ENCODE measurements around the gene OR2AG2. TPM values are rescaled to one million over a fixed set of nuclear protein-coding genes. Genes with fewer than 3 reads are reported as not detected.

The OR2AG2 gene
- total and polyA plus RNA-seq, 5 donors: not detected

DNA sequence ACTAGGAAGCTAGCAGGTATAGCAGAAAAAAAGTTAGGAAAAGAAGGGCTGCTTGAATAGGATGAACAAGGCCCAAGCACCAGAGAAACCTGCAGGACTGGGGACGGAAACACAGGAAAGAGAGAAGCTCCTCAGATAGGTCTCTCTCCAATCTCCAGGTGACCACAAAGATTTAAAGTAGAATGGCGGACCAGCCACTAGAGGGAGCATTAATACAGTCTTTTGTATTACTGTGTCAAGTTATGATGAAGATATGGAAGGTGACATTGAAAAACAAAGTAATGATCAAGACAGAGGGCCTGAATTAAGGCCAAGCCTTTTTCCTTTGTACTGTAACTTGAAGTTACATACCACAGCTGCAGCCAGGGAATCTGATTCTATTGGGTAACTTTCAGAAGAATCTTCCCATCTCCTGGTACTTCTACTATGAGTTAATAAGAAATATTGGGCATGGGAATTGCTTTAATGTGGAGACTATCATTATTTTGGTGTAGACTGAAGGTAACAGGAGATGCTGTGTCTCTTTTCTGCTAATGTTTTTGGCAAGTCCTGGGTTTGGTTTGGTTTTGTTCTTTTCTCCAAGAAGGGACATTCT lies 33.8 kb downstream of the OR2AG2 start:
- H3K9me3 ChIP-seq (ENCODE audit: control insufficient read depth, low read length): no peaks in the 10 kb centered on the region
- intact Hi-C loops (cut with DNase I): no loop called here
- H3K4me3 ChIP-seq (ENCODE audit: low read length): no peak overlapping the region
- peak in 1 of 2 donors; percentile 67 for ATAC-seq
- H3K4me1 ChIP-seq (ENCODE audit: control insufficient read depth, insufficient read depth, low read length): no peaks in the 10 kb centered on the region
- peak in 1 of 3 donors; percentile 43 for DNase-seq
- H3K27ac ChIP-seq (ENCODE audit: low read length): no peak overlapping the region
- H3K27me3 ChIP-seq (ENCODE audit: control insufficient read depth, insufficient read depth): no peaks in the 10 kb centered on the region
- 12% methylated on average over 2 of the region's 2 CpGs for WGBS

DNA sequence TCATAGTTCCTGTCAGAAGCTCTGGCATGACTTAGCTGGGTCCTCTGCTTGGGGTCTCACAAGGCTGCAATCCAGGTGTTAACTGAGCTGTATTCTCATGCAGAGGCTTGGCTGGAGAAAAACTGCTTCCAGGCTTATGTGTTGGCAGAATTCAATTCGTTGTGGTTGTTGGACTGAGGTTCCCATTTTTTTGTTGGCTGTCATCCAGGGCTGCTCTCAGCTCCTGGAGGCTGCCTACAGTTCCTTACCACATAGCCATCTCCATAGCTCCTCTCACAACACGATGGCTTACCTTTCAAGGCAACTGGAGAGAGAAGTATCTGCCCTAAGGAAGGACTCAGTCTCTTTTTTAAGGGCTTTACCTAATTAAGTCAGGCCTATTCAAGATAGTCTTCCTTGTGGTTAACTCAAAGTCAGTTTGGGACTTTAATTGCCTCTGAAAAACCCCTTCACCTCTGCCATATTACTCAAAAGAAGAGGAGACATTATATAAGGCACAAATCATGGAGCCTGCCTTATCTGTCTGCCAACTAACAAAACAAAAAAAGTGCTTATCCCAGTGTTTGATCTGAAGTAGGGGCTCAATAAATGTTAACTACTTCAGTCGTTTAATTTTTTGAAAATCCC lies 35.2 kb downstream of the OR2AG2 start:
- Histone ChIP-seq H3K4me1 (ENCODE audit: control insufficient read depth, insufficient read depth, low read length) (no peaks in the 10 kb centered on the region), H3K27me3 (ENCODE audit: control insufficient read depth, insufficient read depth) (no peaks in the 10 kb centered on the region), H3K4me3 (ENCODE audit: low read length) (no peak overlapping the region), H3K27ac (ENCODE audit: low read length) (no peak overlapping the region), H3K9me3 (ENCODE audit: control insufficient read depth, low read length) (no peaks in the 10 kb centered on the region)
- no peak for ATAC-seq
- WGBS: 55% methylated on average over 3 of the region's 3 CpGs
- intact Hi-C loops (cut with DNase I): no loop called here
- no peak for DNase-seq

DNA sequence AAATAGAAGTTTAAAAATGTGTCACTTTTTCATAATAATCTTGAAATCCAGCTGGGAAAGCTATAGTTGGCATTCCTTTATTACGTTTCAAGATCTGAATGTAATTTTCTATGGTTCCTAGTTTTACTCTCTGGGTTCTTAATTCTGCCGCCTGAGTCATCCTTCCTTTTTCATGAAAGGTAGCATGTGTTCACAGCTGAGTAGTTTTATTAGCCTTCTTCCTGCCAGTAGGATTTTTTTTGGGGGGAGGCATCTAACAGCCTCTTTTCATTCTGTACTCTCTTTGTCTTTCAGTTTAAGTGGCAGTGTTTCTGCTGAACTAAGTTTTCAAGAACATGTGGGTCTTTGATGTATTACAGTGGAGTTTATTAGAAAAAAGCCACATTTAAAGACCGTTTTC lies 36.5 kb downstream of the OR2AG2 start:
- Histone ChIP-seq H3K27me3 (ENCODE audit: control insufficient read depth, insufficient read depth) (no peaks in the 10 kb centered on the region), H3K4me1 (ENCODE audit: control insufficient read depth, insufficient read depth, low read length) (no peaks in the 10 kb centered on the region), H3K4me3 (ENCODE audit: low read length) (no peak overlapping the region), H3K27ac (ENCODE audit: low read length) (no peak overlapping the region), H3K9me3 (ENCODE audit: control insufficient read depth, low read length) (no peaks in the 10 kb centered on the region)
- DNase-seq (no peak), ATAC-seq (no peak)
- intact Hi-C loops (cut with DNase I): no loop called here
- WGBS: 68% methylated on average over 3 of the region's 3 CpGs

DNA sequence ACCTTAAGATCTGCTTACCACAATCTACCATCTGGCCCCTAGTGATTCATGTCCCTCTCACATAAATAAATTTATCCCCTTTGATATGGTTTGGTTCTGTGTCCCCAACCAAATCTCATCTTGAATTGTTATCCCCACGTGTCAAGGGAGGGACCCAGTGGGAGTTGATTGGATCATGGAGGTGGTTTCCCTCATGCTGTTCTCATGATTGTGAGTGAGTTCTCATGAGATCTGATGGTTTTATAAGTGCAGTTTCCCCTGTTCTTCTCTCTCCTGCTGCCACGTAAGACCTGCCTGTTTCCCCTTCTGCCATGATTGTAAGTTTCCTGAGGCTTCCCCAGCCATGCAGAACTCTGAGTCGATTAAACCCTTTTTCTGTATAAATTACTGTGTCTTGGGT lies 37.2 kb downstream of the OR2AG2 start:
- H3K9me3 ChIP-seq (ENCODE audit: control insufficient read depth, low read length): no peaks in the 10 kb centered on the region
- H3K27ac ChIP-seq (ENCODE audit: low read length): no peak overlapping the region
- H3K4me1 ChIP-seq (ENCODE audit: control insufficient read depth, insufficient read depth, low read length): no peaks in the 10 kb centered on the region
- H3K27me3 ChIP-seq (ENCODE audit: control insufficient read depth, insufficient read depth): no peaks in the 10 kb centered on the region
- 75% methylated on average over 3 of the region's 3 CpGs for WGBS
- ATAC-seq: no peak
- DNase-seq: no peak
- H3K4me3 ChIP-seq (ENCODE audit: low read length): no peak overlapping the region
- intact Hi-C loops (cut with DNase I): no loop called here

DNA sequence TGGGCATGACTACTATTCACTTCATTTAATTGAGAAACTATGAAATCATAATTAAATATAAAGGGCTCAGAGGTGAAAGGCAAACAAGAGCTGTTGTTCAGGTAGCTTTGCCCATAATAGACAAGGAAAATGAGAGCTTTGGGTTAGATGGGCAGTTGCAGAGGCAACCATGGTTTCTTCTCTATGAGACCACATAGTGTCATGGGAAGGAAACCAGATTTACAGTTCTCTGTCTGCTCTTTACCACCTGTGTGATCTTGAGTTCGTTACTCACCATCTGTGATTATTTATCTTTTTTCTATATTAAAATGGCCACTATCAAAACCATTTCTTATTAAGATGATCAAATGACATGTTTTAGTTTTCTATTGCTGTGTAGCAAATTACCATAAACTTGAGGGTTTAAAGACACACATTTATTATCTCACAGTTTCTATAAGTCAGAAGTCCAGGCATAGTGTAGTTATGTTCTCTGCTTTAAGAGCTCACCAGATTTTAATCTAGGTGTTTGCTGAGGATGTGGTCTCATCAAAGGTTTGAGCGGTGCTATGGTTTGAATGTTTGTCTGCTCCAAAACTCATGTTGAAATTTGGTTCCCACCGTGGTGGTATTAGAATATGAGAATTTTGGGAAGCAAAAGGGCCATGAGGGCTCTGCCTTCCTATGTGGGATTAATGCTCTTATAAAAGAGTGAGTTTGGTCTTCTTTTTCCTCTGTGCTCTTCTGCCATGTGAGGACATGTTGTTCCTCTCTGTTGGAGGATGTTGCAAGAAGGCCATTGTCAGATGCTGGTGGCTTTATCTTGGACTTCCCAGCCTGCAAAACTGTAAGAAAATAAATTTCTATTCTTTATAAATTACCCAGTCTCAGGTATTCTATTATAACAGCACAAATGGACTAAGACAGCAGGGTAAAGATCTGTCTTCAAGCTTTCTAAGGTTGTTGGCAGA lies 38.2 kb downstream of the OR2AG2 start:
- DNase-seq (no peak), ATAC-seq (no peak)
- Histone ChIP-seq H3K27ac (ENCODE audit: low read length) (no peak overlapping the region), H3K9me3 (ENCODE audit: control insufficient read depth, low read length) (no peaks in the 10 kb centered on the region), H3K4me1 (ENCODE audit: control insufficient read depth, insufficient read depth, low read length) (no peaks in the 10 kb centered on the region), H3K4me3 (ENCODE audit: low read length) (no peak overlapping the region), H3K27me3 (ENCODE audit: control insufficient read depth, insufficient read depth) (no peaks in the 10 kb centered on the region)
- intact Hi-C loops (cut with DNase I): no loop called here
- WGBS: 64% methylated on average over 3 of the region's 3 CpGs

DNA sequence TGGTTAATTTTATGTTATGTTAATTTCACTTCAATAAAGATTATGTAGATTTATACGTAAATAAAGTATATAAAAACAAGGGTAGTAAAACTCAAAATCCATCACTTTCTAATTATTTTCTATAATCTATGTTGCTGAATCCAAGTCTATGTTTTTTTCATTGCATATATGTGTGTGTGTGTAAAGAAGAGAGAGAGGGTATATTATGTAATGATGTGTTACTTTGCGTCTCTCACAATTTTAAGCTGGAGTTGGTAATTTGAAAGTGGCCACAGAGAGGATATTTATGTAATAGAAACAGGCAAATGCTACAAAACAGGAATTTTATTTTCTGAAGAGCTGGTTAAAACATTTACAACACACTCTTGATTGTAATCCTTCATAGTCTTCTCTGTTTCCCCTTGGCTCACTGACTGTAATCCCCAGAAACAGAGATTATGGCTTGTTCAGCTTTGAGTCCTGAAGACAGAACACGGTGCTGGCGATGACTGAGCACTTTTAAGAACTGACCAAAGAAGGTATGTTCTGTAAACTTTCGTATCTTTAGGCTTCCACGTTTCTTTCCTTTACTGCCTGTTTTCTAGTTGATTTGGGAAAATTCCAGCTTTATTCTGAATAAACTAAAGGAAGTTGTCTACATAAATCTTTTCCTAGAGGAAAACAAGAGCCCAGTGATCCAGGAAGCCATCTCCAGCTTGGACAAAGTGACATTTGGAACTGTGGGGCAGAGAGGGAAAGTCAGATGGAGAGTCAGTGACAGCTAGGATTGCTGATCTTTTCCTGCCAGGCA lies 43.6 kb downstream of the OR2AG2 start:
- DNase-seq (no peak), ATAC-seq (no peak)
- WGBS: 39% methylated on average over 6 of the region's 6 CpGs
- no peaks in the 10 kb centered on the region for H3K9me3 ChIP-seq (ENCODE audit: control insufficient read depth, low read length)
- intact Hi-C loops (cut with DNase I): no loop called here
- H3K4me3 ChIP-seq (ENCODE audit: low read length): peak overlapping the region; percentile 18
- no peaks in the 10 kb centered on the region for H3K4me1 ChIP-seq (ENCODE audit: control insufficient read depth, insufficient read depth, low read length)
- H3K27ac ChIP-seq (ENCODE audit: low read length): no peak overlapping the region
- no peaks in the 10 kb centered on the region for H3K27me3 ChIP-seq (ENCODE audit: control insufficient read depth, insufficient read depth)

DNA sequence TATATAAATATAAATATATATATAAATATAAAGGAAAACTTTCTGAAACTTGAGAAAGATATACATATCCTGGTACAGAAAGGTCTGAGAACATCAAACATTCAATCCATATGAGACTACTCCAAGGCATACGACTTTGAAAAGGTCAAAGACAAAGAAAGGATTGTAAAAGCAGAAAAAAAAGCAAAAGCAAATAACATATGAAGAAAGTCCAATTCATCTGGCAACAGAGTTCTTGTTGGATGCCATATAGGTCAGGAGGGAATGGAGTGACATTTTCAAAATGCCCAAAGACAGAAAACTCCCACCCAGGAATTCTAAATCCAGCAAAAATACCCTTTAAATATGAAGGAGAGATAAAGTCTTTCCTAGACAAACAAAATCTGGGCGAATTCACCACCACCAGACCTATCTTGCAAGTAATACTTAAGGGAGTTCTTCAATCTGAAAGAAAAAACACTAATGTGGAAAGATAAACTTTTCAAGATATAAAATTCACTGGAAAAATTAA lies 46.3 kb downstream of the OR2AG2 start:
- 48% methylated on average over 2 of the region's 2 CpGs for WGBS
- no peaks in the 10 kb centered on the region for H3K9me3 ChIP-seq (ENCODE audit: control insufficient read depth, low read length)
- no peaks in the 10 kb centered on the region for H3K4me1 ChIP-seq (ENCODE audit: control insufficient read depth, insufficient read depth, low read length)
- DNase-seq (no peak), ATAC-seq (peak; percentile 64 to 74)
- intact Hi-C loops (cut with DNase I): no loop called here
- no peaks in the 10 kb centered on the region for H3K27me3 ChIP-seq (ENCODE audit: control insufficient read depth, insufficient read depth)
- H3K27ac ChIP-seq (ENCODE audit: low read length): no peak overlapping the region
- H3K4me3 ChIP-seq (ENCODE audit: low read length): no peak overlapping the region

DNA sequence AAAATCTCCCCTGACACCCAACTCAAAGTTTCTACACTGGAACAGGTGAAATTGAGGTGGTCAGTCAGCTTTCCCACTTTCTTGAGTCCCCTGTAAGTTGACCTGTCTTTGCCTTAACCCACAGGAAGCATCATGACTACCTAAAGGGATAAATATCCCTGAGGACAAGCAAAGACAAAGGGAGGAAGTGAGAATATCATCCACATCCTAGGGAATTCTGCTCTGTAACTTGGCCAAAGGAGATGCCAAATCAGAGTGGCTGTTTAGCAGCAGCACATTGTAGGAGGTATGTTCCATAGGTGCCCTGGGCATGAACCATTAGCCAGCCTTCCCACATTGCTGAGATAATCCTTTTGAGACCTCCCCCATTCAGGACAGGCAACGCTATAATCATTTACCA lies 47.8 kb downstream of the OR2AG2 start:
- Histone ChIP-seq H3K27me3 (ENCODE audit: control insufficient read depth, insufficient read depth) (no peaks in the 10 kb centered on the region), H3K9me3 (ENCODE audit: control insufficient read depth, low read length) (no peaks in the 10 kb centered on the region), H3K4me3 (ENCODE audit: low read length) (no peak overlapping the region), H3K27ac (ENCODE audit: low read length) (no peak overlapping the region), H3K4me1 (ENCODE audit: control insufficient read depth, insufficient read depth, low read length) (no peaks in the 10 kb centered on the region)
- WGBS: 81% methylated on average over 1 of the region's 1 CpG
- DNase-seq (no peak), ATAC-seq (no peak)
- intact Hi-C loops (cut with DNase I): no loop called here

DNA sequence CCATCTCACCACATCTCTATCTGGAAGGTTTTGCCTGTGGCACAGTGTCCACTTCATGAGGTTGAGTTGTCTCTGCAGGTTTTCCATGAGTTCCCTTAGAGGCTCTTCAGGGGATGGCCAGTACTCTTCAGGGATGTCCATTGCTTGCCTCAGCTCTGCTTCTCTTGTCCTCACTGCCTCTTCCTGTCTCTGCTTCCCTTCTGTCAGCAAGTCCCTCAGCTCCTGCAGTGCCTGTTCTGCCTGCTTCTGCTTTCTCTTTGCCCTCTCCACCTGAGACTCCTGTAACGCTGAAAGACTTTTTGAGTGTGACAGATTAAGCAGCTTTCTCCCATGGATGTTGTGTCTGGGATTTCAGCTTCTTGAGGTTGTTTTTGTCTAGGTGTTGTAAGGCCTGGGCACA lies 50.4 kb downstream of the OR2AG2 start:
- H3K27me3 ChIP-seq (ENCODE audit: control insufficient read depth, insufficient read depth): no peaks in the 10 kb centered on the region
- intact Hi-C loops (cut with DNase I): no loop called here
- H3K4me3 ChIP-seq (ENCODE audit: low read length): no peak overlapping the region
- H3K4me1 ChIP-seq (ENCODE audit: control insufficient read depth, insufficient read depth, low read length): no peaks in the 10 kb centered on the region
- no peaks in the 10 kb centered on the region for H3K9me3 ChIP-seq (ENCODE audit: control insufficient read depth, low read length)
- DNase-seq: no peak
- 88% methylated on average over 1 of the region's 1 CpG for WGBS
- ATAC-seq: peak in 1 of 2 donors; percentile 16
- H3K27ac ChIP-seq (ENCODE audit: low read length): no peak overlapping the region

DNA sequence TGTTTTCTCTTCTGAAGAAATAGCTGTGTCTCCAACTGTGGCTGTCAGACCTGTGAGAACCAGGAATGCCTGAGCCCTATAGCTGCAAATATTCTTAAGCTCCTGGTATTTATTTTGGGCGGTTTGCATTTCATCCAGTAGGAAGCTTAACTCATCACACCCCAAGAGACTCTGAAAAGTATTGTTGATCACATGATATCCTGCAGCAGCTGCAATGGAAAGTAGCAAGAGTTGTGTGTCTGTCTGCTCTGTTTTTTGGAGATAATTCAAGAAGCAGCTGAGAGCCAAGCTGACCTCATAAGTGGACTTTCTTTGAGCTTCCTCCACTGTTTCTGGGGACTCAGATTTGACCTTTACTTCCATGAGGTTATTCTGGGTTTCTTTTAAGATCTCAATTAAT lies 52.2 kb downstream of the OR2AG2 start:
- 42% methylated on average over 1 of the region's 1 CpG for WGBS
- DNase-seq (no peak), ATAC-seq (peak in 1 of 2 donors; percentile 14)
- Histone ChIP-seq H3K4me1 (ENCODE audit: control insufficient read depth, insufficient read depth, low read length) (no peaks in the 10 kb centered on the region), H3K27me3 (ENCODE audit: control insufficient read depth, insufficient read depth) (no peaks in the 10 kb centered on the region), H3K9me3 (ENCODE audit: control insufficient read depth, low read length) (no peaks in the 10 kb centered on the region), H3K27ac (ENCODE audit: low read length) (no peak overlapping the region), H3K4me3 (ENCODE audit: low read length) (no peak overlapping the region)
- intact Hi-C loops (cut with DNase I): loop anchor here in 1 of 4 donors (10.0 kb wide), 1 partner anchor 325 kb away; the partner anchor contains the start of gene SMPD1
